Hematopoietic multipotent progenitor cell treated with erythropoietin and hydrocortisone succinate and interleukin-3 and kit ligand, for 4 days (in vitro differentiated cells): ENCODE data around the gene NUDT6.
"Not testable (repeated sequence)": the region's sequence is repeated elsewhere in the genome, so short reads cannot be mapped to it uniquely, and the experiment has no call there.

Source experiments
- DNase-seq: peaks from one replicate; pipeline ENCODE4 v3.0.0-alpha.2; 2015

NUDT6 gene

GRCh38 chr4:122873821-122874593 is 48.4 kb downstream of the NUDT6 start:
- no peak for DNase-seq

GRCh38 chr4:122873146-122873545 is 49.3 kb downstream of the NUDT6 start:
- no peak for DNase-seq

GRCh38 chr4:122868235-122868634 is 54.2 kb downstream of the NUDT6 start:
- not testable (repeated sequence) for DNase-seq

GRCh38 chr4:122865425-122865824 is 57.0 kb downstream of the NUDT6 start:
- DNase-seq = no peak

GRCh38 chr4:122863639-122864038 is 58.8 kb downstream of the NUDT6 start:
- no peak for DNase-seq

GRCh38 chr4:122861172-122861943 is 61.0 kb downstream of the NUDT6 start:
- no peak for DNase-seq

GRCh38 chr4:122858705-122859104 is 63.7 kb downstream of the NUDT6 start:
- no peak for DNase-seq

GRCh38 chr4:122857160-122857559 is 65.2 kb downstream of the NUDT6 start:
- DNase-seq = no peak

GRCh38 chr4:122855353-122855890 is 67.0 kb downstream of the NUDT6 start:
- DNase-seq = peak; percentile 3

- no peak for DNase-seq
These were observed 67.7 kb downstream of the NUDT6 start for GRCh38 chr4:122854447-122855352.

GRCh38 chr4:122851568-122851967 is 70.8 kb downstream of the NUDT6 start:
- no peak for DNase-seq

- DNase-seq = not testable (repeated sequence)
These were observed 72.6 kb downstream of the NUDT6 start for GRCh38 chr4:122849789-122850188.

GRCh38 chr4:122847931-122848330 is 74.5 kb downstream of the NUDT6 start:
- DNase-seq = no peak

GRCh38 chr4:122845760-122846159 is 76.6 kb downstream of the NUDT6 start:
- no peak for DNase-seq

GRCh38 chr4:122845066-122845465 is 77.3 kb downstream of the NUDT6 start:
- DNase-seq = no peak

- DNase-seq = not testable (repeated sequence)
These were observed 78.0 kb downstream of the NUDT6 start for GRCh38 chr4:122844391-122844790.

- no peak for DNase-seq
These were observed 79.3 kb downstream of the NUDT6 start for GRCh38 chr4:122842984-122843531.
